Fibroblast of lung (primary cell): ENCODE results near the gene GPR68.

Source experiments
- EZH2 ChIP-seq: IDR thresholded peaks from 2 replicates; pipeline ENCODE4 v1.5.1; 2012; ENCODE audit warnings: low read length, control low read depth, mild to moderate bottlenecking; ENCODE audit errors: missing control alignments
- TF ChIP-seq, protein P1 (sequence below), 2 donors: IDR thresholded peaks in 1 of 2; conservative IDR thresholded peaks in 1 of 2; 1 replicate in 1 of 2; 2 replicates in 1 of 2; pipeline ENCODE4 v1.5.1; 2011 to 2012; ENCODE audit warnings: low read length in 2 of 2, control low read depth in 1 of 2, inconsistent platforms in 1 of 2, low read depth in 1 of 2, mild to moderate bottlenecking in 1 of 2

DNA sequence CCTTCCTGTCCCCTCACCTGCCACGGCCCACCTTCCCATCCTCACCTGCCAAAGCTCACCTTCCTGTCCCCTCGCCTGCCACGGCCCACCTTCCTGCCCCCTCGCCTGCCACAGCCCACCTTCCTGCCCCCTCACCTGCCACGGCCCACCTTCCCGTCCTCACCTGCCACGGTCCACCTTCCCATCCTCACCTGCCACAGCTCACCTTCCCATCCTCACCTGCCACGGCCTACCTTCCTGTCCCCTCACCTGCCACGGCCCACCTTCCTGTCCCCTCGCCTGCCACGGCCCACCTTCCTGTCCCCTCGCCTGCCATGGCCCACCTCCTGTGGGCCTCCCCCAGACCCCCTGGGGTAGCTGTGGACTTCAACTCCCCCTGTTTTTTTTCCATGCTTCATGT is 48.8 kb upstream of the GPR68 start:
- TF ChIP-seq, protein P1, sequence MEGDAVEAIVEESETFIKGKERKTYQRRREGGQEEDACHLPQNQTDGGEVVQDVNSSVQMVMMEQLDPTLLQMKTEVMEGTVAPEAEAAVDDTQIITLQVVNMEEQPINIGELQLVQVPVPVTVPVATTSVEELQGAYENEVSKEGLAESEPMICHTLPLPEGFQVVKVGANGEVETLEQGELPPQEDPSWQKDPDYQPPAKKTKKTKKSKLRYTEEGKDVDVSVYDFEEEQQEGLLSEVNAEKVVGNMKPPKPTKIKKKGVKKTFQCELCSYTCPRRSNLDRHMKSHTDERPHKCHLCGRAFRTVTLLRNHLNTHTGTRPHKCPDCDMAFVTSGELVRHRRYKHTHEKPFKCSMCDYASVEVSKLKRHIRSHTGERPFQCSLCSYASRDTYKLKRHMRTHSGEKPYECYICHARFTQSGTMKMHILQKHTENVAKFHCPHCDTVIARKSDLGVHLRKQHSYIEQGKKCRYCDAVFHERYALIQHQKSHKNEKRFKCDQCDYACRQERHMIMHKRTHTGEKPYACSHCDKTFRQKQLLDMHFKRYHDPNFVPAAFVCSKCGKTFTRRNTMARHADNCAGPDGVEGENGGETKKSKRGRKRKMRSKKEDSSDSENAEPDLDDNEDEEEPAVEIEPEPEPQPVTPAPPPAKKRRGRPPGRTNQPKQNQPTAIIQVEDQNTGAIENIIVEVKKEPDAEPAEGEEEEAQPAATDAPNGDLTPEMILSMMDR (conservative IDR thresholded peaks at IDR 0.05 in 1 of 2, IDR thresholded peaks at IDR 0.05 in 1 of 2; ENCODE audit: low read depth in 1 of 2, low read length in 2 of 2) = no peak
- no peak for TF ChIP-seq EZH2
